Stimulated activated CD8-positive, alpha-beta memory T cell treated with anti-CD3 and anti-CD28 coated beads, Interleukin-2, amount 100 ng/mL, for 48 hours (primary cell): Measurements from ENCODE around the gene SIMC1.
"Not testable (repeated sequence)": the region's sequence is repeated elsewhere in the genome, so short reads cannot be mapped to it uniquely, and the experiment has no call there.

Experiments used
- DNase-seq, 2 donors: peaks; one replicate each; pipeline ENCODE4 v3.0.0-alpha.2; 2020; ENCODE audit warnings: low read depth in 2 of 2

Gene SIMC1

GRCh38 chr5:176214466-176215021, 23.7 kb upstream of the SIMC1 start:
- DNase-seq = not testable (repeated sequence)

- not testable (repeated sequence) for DNase-seq
These were observed 21.8 kb upstream of the SIMC1 start for GRCh38 chr5:176216393-176216916.

DNA sequence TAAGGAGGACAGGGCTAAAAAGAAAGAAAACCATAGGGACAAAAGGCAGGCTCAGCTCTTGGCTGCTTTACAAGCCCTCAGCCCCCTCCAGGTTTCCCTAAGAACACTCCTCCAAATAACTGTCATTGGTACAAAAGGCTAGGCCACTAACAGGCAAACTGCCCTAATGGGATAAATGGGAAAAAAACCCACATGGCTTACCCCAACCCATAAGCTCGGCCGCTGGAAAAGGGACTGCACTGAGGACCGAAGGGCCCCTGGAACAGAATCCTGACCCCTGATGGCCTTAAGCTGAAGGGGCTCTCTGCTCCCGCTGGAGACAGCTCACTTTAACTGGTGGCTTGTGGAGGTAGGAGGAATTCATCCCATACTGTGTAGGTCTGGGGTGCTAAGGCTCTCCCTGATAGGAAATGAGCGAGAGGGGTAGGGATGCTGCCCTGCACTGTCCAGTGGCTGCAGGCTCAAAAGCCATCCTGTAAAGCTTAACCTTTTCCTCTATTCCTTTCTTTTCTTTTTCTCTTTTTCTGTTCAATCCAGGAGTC, 21.0 kb upstream of the SIMC1 start:
- not testable (repeated sequence) for DNase-seq

DNA sequence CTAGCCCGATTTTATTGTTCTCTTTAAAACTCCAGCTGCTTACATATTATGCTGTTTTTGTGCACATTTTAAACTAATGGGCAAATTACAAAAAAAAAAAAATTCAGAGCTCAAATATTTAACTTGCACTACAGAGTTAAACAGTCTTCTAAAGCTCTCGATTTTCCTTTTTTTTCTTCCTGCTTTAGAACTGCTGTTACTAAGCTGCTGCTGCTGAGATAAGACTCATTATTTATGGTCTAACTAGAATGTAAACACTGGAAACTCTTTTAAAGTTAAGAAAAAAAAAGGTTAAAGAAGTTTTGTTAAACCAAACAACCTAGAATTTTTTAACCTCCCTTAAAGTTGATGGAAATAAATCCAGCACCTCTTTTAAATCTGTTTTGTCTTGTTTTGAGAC, 20.5 kb upstream of the SIMC1 start:
- DNase-seq = not testable (repeated sequence)

DNA sequence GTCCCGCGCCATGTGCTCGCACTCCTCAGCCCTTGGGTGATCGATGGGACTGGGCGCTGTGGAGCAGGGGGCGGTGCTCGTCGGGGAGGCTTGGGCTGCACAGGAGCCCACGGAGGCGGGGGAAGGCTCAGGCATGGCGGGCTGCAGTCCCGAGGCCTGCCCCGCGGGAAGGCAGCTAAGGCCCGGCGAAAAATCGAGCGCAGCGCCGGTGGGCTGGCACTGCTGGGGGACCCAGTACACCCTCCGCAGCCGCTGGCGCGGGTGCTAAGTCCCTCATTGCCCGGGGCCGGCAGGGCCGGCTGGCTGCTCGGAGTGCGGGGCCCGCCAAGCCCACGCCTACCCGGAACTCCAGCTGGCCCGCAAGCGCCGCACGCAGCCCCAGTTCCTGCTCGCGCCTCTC, 16.2 kb upstream of the SIMC1 start:
- DNase-seq = not testable (repeated sequence)

- DNase-seq = not testable (repeated sequence)
These were observed 9.9 kb upstream of the SIMC1 start for GRCh38 chr5:176228358-176228757.

DNA sequence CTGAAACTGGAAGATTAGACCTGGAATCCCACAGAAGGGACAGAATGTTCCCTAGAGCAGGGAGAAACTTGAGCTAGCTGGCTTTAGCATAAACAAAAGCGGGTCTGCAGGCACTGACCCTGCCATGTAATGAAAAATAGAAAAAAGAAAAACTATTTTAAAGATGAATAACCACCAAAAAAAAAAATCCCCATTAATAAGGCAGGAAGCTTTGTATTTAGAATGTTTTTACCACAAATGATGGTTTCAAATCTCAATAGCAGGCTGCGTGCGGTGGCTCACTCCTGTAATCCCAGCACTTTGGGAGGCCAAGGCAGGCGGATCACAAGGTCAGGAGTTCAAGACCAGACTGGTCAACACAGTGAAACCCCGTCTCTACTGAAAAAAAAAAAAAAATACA, 5.0 kb upstream of the SIMC1 start:
- DNase-seq = not testable (repeated sequence)

GRCh38 chr5:176235155-176235554, 3.1 kb upstream of the SIMC1 start:
- not testable (repeated sequence) for DNase-seq

DNA sequence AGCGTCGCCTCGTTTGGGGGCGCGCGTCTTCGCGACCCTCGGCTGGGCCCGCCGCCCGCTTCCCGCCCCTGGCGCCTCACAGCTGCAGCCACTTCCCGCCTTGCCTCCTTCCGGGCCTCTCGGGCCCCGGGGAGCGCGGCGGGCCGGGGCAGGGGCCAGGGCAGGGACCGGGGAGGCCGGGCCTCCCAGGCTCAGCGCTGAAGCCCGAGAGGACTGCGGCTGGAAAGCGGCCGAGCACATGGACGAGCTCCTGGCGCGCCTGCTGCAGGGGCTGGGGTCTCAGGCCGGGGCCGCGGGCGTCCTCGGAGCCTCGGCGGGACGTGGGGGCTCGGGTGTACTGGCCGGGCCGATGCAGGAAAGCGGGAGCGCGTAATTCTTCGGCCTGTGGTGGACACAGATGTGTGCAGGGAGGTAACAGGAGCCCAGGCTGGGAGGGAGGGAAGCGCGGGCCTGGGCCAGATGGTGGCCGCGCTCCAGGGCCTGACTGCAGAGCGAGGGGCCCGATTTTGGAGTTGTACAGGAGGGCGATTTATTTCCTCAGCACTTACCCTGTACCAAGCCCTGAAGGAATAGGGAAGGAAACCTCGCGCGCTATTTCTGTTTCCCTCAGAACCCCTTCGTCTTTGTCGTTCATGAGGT, 540 bp downstream of the SIMC1 start:
- DNase-seq = not testable (repeated sequence)

- DNase-seq = not testable (repeated sequence)
These were observed 1.1 kb downstream of the SIMC1 start for GRCh38 chr5:176239304-176239703.

DNA sequence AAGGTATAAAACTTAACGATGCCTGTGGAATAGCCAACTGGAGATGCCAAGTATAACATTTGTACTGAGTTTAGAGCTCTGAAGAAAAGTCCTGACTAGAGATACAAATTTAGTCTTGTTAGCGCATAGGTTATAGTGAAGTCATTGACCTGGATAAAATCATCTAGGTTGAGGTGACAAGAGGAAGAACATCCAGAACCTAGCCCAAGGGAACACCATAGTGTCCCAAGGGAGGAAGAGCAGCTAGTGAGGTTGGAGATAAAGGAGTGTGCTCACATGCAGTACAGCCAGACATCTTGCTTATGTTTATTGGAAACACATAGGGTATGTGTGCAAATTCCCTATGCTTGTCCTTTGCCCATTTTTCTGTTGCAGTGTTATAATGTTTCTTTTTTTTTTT, 6.1 kb downstream of the SIMC1 start:
- DNase-seq = not testable (repeated sequence)

- not testable (repeated sequence) for DNase-seq
These were observed 6.8 kb downstream of the SIMC1 start for GRCh38 chr5:176245074-176245473.

GRCh38 chr5:176245489-176245888, 7.3 kb downstream of the SIMC1 start:
- not testable (repeated sequence) for DNase-seq

- DNase-seq = not testable (repeated sequence)
These were observed 12.5 kb downstream of the SIMC1 start for GRCh38 chr5:176250691-176251090.

GRCh38 chr5:176252171-176252570, 13.9 kb downstream of the SIMC1 start:
- DNase-seq = not testable (repeated sequence)

GRCh38 chr5:176253370-176254065, 15.3 kb downstream of the SIMC1 start:
- DNase-seq = not testable (repeated sequence)

GRCh38 chr5:176254066-176254393, 15.8 kb downstream of the SIMC1 start:
- DNase-seq = not testable (repeated sequence)

- DNase-seq = not testable (repeated sequence)
These were observed 19.8 kb downstream of the SIMC1 start for GRCh38 chr5:176257871-176258505.

DNA sequence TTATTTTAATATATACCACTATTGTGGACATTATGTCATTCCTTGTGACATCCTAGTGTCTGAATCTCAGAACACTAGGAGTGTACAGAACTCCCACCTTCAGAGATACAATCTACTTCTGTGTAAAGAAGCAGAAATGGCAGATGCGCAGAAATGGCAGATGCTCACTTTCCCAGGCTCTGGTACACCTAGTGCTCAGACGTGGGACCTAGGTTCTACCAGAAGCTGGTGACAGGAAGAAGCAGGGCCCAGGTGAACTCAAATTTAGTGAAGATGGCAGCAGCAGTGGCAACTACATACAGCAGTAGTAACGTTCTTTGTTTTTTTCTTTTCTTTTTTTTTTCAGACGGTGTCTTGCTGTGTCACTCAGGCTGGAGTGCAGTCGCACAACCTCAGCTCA, 22.5 kb downstream of the SIMC1 start:
- DNase-seq = not testable (repeated sequence)

DNA sequence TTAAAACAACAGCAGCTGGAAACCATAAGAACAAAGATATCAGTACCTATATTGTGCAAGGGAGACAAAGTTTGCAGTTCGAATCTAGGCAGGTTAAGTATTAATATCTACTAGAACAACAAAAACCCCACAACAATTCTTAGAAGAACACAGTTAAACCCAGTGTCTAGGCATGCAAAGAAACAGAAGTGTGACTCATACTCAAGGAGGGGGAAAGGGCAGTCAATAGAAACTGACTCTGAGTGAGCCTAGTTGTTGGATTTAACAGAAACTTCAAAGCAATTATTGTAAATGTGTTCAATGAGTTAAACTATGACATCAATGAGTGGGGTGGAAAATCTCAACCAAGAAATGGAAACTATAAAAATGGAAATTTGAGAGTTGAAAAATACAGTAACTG, 28.2 kb downstream of the SIMC1 start:
- DNase-seq = not testable (repeated sequence)

- DNase-seq = not testable (repeated sequence)
These were observed 50.8 kb downstream of the SIMC1 start for GRCh38 chr5:176289018-176289417.
